K562 (cell line): ENCODE data around the gene ANXA9. TPM values are rescaled to one million over a fixed set of nuclear protein-coding genes. Genes with fewer than 3 reads are reported as not detected.

Experiments used
- BACH1 ChIP-seq: fragments of 200-800 bp; sonication (Bioruptor generic); IDR thresholded peaks from 2 replicates; pipeline ENCODE4 v1.6.1; 2016; ENCODE audit warnings: missing genetic modification characterization, missing compliant biosample characterization
- CREB5 ChIP-seq: fragments of 250-450 bp; sonication (Bioruptor Pico); IDR thresholded peaks from 2 replicates; pipeline ENCODE4 v1.5.0; 2020; ENCODE audit warnings: mild to moderate bottlenecking
- DACH1 ChIP-seq: fragments of 450-650 bp; IDR thresholded peaks from 2 replicates; pipeline ENCODE4 v1.6.1; 2018; ENCODE audit not compliant: partially characterized antibody
- E2F1 ChIP-seq: sonication (generic); formaldehyde crosslinking; IDR thresholded peaks from 2 replicates; pipeline ENCODE4 v1.8.1; 2023; ENCODE audit warnings: mild to moderate bottlenecking, missing genetic modification reagents, moderate library complexity
- EHMT2 ChIP-seq: fragments of 450-650 bp; IDR thresholded peaks from 2 replicates; pipeline ENCODE4 v1.6.1; 2018; ENCODE audit warnings: antibody characterized with exemption
- ELK1 ChIP-seq: sonication (generic); formaldehyde crosslinking; IDR thresholded peaks from 2 replicates; pipeline ENCODE4 v1.8.1; 2022; ENCODE audit warnings: missing genetic modification reagents
- FOXJ3 ChIP-seq: sonication (generic); formaldehyde crosslinking; IDR thresholded peaks from 2 replicates; pipeline ENCODE4 v1.4.0; 2020; ENCODE audit warnings: mild to moderate bottlenecking, missing genetic modification reagents
- GMEB1 ChIP-seq: fragments of 250-450 bp; sonication (Bioruptor Pico); IDR thresholded peaks from 2 replicates; pipeline ENCODE4 v1.4.0; 2020; ENCODE audit warnings: mild to moderate bottlenecking
- HEY1 ChIP-seq: fragments of 250-450 bp; sonication (Bioruptor Pico); IDR thresholded peaks from 2 replicates; pipeline ENCODE4 v1.5.0; 2020; ENCODE audit warnings: mild to moderate bottlenecking, moderate library complexity, borderline replicate concordance
- PRPF4 ChIP-seq: fragments of 200-400 bp; formaldehyde crosslinking; IDR thresholded peaks from one replicate; pipeline ENCODE4 v1.6.1; 2017; ENCODE audit warnings: low read length, low read depth, mild to moderate bottlenecking; ENCODE audit not compliant: insufficient read depth, poor library complexity, severe bottlenecking
- RBM34 ChIP-seq: fragments of 200-400 bp; formaldehyde crosslinking; IDR thresholded peaks from 2 replicates; pipeline ENCODE4 v1.6.1; 2018; ENCODE audit warnings: low read length, borderline replicate concordance; ENCODE audit not compliant: insufficient read depth
- SAP30 ChIP-seq: fragments of 200-600 bp; sonication (generic); IDR thresholded peaks from 2 replicates; pipeline ENCODE4 v1.6.1; 2012; ENCODE audit warnings: borderline replicate concordance, low read depth, mild to moderate bottlenecking, moderate library complexity, low read length, control low read depth, inconsistent platforms; ENCODE audit not compliant: insufficient read depth, poor library complexity, severe bottlenecking
- TAF1 ChIP-seq: IDR thresholded peaks from 2 replicates; pipeline ENCODE4 v1.6.1; 2011; ENCODE audit warnings: mild to moderate bottlenecking, low read length, moderate library complexity; ENCODE audit not compliant: insufficient read depth, control insufficient read depth, severe bottlenecking; ENCODE audit errors: extremely low read depth
- ZBTB5 ChIP-seq: fragments of 450-650 bp; IDR thresholded peaks from 2 replicates; pipeline ENCODE4 v1.6.1; 2017; ENCODE audit warnings: antibody characterized with exemption
- ZFPM2 ChIP-seq: fragments of 250-450 bp; sonication (Bioruptor Pico); IDR thresholded peaks from 2 replicates; pipeline ENCODE4 v1.5.1; 2022; ENCODE audit warnings: mild to moderate bottlenecking
- ZNF197 ChIP-seq: fragments of 200-800 bp; sonication (Bioruptor generic); IDR thresholded peaks from 2 replicates; pipeline ENCODE4 v1.6.1; 2016; ENCODE audit warnings: low read depth, missing genetic modification characterization, missing compliant biosample characterization
- polyA plus RNA-seq, 8 experiments: library from polyadenylated mRNA; depleted of rRNA in 4 of 8; stranded (reverse) in 5 of 8; unstranded in 3 of 8; fragments of >200 nt; fragmentation: Nextera tagmentation in 2 of 8; fragmentation: Illumina TruSeq in 1 of 8; extraction: Ambion mirVana in 2 of 8; extraction: Trizol in 1 of 8; gene quantifications; 2 replicates each; pipeline versions ENCODE4 v1.2.1 to v1.2.3, GENCODE V29; 2011 to 2014; ENCODE audit warnings: inconsistent platforms in 1 of 8, missing spikeins in 1 of 8
- total RNA-seq, 7 experiments: library from RNA; depleted of rRNA in 6 of 7; stranded (reverse); fragments of >200 nt in 6 of 7; fragmentation: Illumina TruSeq in 2 of 7; extraction: Trizol in 2 of 7; gene quantifications; 2 replicates each; pipeline versions ENCODE4 v1.2.1 to v1.2.3, GENCODE V29; 2011 to 2021; ENCODE audit warnings: low replicate concordance in 1 of 7

Gene ANXA9
- total and polyA plus RNA-seq, 9 of the 15 experiments (the other 6 are each of a cell fraction or from before 2014, with no cell fraction given): 0.24 to 1.6 (median 0.57) TPM

- TF ChIP-seq ZBTB5: no peak
- TF ChIP-seq ZFPM2 (CRISPR knock-in tag): no peak
- peak; percentile 86; the same call in 1 of the 2 replicates for TF ChIP-seq ZNF197
- TF ChIP-seq E2F1 (CRISPR knock-in tag): no peak
- TF ChIP-seq PRPF4: no peak
- TF ChIP-seq RBM34: no peak
- TF ChIP-seq HEY1: no peak
- no peak for TF ChIP-seq SAP30
- TF ChIP-seq TAF1: peak; percentile 44
- TF ChIP-seq CREB5 (CRISPR knock-in tag): no peak
- peak; percentile 82 for TF ChIP-seq DACH1
- TF ChIP-seq FOXJ3: no peak
- no peak for TF ChIP-seq GMEB1 (CRISPR knock-in tag)
- no peak for TF ChIP-seq EHMT2
- TF ChIP-seq BACH1 (tag): peak; percentile 85
- no peak for TF ChIP-seq ELK1 (CRISPR knock-in tag)
These were observed 17.1 kb downstream of the ANXA9 start (continued) for GRCh38 chr1:150999051-150999674.
